Stromal cell of bone marrow (primary cell): ENCODE data around the gene CYTH1.

Experiments used
- DNase-seq: peaks from one replicate; pipeline ENCODE4 v3.0.0-alpha.2; 2012; ENCODE audit warnings: low read depth

CYTH1 gene

DNA sequence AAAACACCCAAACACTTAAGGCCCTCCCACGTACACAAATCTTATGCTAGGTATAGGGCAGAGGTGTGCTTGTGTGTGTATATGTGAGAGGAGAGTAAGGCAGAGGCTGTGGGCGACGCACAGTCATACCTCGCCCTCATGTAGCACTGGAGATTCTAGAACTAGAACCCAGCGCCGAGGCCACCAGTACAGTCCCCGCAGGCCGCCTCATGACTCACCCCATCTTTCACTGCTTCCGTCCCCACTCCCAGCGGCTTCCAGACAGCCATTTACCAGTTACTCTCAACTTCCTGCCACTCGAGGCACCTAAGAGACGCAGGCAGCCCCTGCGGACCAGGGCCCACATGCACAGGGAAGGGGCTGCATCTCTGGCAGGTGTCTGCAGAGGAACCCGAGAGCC, 23.2 kb upstream of the CYTH1 start:
- no peak for DNase-seq

DNA sequence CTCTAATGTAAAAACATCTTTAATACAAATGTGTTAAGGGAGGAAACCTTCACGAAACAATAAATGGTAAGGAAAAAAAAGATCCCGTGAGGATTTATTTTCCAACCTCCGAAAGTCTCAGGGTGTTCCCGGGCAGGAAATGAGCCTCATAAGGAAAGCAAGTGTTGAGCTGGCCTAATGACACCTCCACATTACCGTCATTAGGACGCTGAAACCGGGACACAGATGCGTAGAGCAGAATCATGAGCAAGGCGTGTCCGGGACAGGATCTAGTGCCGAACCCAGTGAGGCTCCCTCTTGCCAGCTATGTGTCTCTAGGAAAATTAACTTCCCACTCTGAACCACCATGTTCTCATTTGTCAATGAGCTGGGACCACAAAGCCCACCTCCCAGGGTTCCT, 22.7 kb upstream of the CYTH1 start:
- no peak for DNase-seq

DNA sequence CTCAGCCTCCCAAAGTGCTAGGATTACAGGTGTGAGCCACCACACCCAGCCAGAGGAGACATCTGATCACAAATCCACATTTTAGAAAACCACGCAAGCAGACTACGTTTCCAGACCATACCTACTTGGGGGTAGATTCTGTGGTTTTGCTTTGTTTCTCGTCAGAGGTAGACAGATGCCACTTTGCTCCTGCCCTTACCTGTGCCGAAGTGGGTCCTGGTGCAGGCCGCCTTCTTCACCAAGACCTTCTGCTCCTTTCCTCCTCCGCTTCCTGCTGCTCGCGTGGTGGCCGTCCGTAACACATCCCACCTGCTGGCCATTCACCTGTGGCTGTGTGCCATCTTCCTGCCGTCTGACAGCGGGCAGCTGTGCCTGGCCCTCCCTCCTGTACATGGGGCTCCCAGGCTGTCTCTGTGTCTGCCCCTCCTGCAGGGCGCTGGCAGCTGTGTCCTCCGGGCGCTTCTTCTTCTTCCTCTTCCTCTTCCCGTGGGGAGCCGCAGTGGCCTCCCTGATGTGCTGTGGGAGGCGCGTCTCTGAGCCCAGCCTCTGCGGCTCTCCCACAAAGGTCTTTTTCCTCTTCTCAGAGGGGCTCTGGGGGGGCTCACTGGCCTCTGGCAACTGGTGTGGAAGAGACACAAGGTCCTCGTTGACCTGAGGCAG, 21.2 kb upstream of the CYTH1 start:
- no peak for DNase-seq

DNA sequence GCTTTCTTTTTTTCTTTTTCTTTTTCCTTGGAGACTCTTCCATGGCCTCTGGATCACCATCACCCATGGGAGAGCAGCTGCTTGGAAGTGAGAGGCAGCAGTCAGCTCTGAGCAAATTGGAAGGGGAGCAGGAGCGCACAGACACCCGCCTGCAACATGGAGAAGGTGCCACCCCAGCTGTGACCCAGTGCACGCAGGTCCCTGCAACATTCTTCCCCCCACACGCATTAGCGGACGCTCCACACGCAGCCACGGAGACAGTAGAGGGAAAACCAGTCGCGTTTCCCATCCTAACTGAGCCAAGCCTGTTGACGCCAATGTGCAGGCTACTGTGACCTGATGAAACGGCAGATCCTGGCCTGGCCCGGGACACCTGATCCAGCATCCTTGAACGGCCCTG, 20.4 kb upstream of the CYTH1 start:
- DNase-seq = no peak

DNA sequence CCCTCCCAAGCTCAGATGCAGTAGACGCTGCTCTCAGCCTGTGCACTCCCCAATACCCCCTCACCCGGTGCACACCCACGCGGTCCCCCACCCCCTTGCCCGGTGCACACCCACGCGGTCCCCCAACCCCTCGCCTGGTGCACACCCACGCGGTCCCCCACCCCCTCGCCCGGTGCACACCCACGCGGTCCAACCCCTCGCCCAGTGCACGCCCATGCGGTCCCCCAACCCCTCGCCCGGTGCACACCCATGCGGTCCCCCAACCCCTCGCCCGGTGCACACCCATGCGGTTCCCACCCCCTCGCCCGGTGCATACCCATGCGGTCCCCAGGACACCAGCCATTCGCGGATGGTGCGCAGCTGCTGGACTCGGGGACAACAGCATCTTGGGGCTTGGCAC, 19.9 kb upstream of the CYTH1 start:
- DNase-seq = no peak

DNA sequence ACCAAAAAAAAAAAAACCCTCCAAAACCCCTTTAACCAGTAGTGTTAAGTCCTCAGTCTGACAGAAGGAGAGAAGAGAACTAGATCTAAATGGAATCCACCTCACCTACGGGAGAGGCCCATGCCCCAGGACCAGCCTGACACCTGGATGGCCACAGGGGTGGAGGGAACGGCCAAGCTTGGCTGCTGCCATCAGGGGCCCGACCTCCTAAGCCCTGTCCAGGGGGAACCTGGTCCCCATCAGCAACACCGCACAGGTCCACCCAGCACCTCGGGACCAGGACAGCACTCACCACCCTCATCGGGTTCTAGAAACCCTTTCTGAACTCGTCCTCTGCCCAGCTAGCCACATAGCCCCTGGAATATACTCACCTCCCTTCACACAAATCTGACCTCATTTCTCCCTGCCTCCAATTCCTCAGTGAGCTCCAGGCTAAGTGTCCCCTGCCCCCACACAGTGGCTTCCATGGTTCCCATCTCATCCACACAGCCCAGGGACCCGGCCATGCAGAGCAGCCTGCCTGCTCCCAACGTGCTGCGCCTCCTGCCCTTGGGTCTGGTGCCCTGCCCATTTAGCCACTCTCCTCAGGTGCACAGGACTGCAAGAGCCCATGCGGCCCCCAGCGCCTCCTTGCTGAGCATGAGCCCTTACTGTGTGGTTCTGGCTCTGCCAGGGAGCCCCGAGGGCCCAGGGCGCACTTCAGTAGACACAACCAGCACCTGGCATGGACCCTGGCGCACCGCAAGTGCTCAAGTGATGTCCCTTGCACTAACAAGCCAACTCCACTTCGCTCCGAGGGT, 18.3 kb upstream of the CYTH1 start:
- DNase-seq = no peak

DNA sequence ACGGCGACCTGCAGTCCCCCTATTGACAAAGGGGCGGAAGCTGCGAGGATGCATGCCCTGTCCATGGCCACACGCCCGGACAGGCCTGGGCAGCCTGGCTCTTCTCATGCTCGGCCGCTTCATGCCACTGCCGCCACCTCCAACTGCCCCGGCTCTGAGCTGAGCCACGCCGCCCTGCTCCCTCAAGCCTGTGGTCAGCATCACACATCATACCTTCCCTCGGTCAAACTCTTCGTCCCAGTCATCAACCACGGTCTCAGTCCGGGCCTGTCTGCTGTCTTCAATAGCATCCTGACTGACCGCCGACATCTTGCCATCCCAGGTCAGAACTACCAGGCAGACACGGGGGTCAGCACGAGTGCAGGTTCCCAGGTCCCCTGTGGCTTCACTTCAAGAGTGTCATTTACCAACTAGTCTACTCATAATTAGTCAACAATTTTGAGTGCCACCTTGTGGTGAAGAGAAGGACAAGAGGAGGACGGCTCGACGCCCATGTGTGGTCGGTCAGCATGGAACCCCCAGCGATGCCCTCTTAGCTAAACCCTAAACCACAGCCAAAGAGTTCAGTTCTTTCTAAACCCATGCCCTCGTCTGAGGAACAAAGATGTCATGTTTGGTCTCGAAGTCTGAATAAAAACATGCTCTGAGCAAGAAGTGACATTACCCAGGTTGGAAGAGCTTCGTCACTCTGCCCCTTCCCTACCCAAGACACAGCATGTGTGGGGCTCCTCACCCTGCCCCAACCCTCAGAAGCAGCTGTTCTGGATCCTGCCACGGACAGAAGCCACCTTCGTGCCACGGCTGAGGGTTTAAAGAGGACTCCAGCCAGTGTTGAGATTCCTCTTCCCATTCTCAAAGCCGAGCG, 16.9 kb upstream of the CYTH1 start:
- no peak for DNase-seq

DNA sequence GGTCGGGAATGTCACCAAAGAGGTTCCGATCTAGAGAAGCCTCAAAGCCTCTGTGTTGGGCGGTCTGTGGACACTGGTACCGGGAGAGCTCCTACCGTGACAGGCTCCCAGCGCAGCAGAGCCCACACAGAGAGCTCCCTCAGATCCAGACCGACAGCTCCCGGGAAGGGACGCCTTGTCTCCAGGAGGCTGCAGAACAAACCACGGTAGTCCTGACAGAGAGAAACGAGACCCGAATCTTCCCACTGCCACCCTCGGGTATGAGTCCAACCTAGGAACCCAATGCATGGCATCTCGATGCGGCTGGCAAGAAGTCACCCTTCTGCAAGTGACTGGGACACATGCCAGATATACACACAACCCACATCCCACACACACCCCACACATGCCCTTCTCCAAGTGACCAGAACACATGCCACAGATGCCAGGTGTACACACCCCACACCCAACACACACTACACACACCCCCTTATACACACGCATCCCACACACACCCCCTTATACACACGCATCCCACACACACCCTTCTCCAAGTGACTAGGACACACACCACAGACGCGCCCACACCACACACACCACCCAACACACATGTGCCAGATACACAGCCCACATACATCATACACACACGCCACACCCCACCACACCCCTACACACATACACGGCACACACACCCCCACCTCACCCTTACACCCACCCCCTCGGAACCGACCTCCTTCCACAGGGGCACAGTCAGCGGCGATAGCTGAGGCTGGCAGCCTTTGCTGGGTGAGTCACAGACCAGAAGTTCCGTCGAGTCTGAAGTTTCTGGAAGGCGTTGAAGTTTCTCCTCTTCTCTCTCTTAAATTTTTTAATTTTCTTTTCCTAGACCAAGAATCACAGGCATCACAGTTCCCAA, 15.9 kb upstream of the CYTH1 start:
- DNase-seq = no peak

DNA sequence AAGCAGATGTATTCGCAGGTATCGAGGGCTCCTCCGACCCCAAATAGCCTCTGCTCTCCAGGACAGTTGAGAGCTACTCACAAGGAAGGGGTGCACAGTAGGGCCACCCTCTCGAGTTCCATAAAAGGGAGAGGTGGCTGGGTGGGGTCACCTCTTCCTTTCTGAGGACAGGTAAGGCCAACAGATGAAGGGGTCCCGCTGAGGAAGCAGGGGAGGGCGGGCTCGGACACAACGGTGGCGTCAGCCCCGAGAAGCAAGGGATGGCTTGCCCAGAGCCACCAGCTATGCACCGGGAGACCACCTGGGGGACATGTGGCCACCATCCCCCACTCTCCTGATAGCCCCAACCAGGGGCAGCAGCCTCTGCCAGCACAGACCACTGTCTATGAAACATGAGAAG, 15.1 kb upstream of the CYTH1 start:
- no peak for DNase-seq

DNA sequence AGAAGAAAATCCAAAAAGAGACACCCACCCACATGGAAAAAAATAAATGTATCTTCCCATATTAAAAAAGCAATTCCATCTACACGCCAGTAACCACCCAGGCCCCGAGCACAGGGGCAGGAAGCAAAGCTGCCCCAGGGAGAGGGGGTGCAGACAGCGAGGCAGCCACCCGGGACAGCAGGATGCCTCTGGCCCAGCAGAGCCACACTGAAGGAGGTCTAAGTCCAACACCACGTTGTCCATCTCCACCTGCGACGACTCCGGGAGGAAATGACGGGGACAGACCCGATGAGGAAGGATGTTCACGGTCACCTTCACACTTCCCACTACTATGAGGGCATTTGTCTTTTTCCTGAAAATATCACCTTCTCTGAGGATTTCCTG, 14.4 kb upstream of the CYTH1 start:
- no peak for DNase-seq

DNA sequence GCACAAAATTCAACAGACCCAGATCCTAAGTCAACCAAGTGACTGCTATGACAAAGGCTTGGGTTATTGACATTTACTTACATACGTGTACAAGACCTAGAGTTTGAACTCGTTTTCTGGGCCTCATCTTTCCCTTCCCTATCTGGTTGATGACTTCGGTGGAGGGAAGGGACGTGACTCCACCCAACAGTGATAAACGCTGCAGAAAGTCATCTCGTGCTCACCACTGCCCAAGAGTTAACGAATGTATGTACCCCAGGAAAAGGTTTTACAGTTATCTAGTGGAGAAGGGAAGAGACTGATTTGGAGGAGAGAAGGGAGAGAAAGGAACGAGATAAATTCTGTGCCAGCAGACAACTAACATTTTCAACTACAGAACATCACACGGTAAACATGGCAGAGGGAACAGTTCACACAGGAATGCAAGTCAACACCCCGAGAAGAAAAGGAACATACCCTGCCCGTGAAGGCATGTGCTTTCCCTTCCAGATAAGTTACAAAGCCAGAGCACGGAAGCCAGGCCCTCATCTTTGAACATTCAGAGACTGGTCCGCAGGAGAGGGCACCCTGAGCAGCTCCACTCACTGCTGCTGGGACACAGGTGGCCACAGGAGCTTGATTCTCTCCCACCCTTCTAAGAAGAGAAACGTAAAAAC, 13.9 kb upstream of the CYTH1 start:
- no peak for DNase-seq

DNA sequence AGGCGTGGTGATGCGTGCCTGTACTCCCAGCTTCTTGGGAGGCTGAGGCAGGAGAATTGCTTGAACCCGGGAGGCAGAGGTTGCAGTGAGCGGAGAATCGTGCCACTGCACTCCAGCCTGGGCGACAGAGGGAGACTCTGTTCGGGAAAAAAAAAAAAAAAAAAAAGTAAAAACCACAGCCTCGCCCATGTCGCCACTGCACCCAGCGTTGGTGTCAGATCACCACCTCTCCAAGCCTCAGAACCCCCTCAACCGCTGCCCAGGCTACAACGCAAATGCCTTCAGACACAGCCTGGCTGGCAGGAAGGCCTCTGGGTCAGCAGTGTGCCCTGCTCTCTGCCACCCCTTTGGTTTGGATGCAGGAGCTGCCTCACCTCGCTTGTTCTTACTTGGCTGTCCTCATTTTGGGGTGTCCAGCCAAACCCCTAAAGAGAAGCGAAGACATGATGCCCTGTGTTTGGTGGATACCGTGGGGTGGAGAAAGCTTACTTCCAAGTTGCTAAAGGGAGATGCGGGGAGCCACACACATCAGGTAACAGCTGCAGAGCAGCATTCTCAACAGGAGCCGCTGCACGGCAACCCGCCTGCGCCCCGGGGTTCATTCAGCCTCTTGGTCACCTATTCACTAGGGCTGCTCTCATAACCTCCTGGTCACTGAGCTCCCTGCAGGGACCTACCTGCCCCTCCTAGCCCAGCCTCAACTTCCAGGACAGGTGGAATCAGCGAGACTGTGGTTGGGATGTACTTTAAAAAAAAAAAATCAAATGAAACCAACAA, 13.0 kb upstream of the CYTH1 start:
- no peak for DNase-seq

DNA sequence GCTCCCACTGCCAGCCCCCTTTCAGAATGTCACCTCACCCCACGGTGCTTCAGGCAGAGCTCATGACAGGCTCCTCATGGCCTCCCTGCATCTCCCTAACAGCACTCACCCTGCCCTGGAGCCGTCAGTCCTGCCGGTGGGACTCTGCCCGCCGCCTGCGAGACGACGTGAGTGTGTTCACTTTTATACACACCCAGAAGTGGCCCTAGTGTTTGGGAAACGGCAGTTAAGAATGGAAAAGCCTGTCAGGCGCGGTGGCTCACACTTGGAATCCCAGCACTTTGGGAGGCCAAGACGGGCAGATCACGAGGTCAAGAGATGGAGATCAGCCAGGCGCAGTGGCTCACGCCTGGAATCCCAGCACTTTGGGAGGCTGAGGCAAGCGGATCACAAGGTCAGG, 12.3 kb upstream of the CYTH1 start:
- no peak for DNase-seq

DNA sequence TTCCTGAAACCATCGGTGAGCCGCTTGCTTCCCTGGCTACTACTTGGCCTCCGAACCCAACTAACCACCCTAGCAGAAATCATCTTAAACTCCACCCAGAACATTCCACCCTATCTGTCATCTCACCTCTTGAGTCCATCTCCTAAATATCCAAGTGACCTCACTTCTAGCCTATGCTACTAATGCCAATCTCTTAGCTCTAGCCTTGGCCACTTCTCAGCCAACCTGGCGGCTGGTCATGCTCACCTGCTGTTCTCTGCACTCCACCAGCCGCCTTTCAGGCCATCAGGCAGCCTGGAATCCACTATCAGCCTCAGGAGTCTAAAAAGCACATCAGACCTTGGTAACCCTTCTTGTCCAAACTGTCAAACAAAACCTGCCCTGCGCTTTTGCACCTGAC, 11.9 kb upstream of the CYTH1 start:
- DNase-seq = no peak

DNA sequence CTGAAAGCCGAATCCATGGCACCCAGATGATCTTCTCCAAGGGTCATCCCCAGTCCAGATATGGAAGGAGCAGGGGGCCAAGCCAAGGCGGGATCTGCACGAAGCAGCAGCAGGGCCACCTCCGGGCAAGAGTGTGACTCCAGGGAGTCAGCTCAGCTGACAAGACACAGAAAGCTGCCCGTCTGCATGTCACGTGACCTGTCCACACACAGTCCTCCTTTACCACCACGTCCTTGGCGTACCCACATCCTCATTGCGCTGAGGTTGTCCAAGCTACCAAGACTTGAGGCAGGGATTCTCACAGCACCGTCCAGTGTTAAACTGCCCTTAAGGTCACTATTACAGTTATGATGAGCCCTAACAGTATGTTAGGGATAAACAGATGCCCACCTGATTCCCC, 11.3 kb upstream of the CYTH1 start:
- no peak for DNase-seq

DNA sequence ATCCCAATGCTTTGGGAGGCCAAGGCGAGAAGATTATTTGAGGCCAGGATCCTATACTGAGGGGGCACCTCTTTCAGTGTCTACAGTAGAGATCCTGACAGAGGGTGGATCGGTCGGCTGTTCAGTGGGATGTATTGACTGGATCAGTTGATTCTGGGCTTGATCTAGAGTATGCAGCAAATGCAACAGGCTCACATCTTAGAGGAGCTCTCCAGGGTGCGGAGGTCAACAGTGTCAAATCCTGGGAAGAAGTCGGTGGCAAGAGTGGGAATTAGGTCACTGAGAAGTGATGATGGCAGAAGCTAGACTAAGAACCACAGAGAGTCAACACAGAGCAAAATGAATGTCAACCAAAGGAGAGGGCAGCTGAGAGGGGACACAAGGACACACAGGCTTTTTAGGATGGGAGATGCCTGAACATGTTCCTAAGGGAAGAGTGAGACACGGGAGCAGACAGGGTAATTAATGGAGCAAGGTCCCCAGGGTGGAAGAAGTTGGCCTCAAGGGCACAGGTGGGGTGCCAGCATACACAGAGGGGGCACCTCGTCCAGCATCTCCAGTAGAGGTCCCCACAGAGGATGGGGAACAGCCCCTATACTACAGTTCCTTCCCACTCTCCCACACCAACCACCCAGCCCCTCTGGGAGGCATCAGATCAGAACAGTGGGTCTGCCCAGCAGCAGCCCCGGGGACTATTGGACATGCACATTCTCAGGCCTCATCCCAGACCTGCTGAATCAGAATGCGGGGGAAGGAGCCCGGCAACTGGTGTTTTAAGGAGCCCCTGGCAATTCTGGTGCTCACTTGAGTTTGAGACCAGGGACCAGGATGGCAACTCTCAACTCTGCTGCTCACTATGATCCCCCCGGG, 10.0 kb upstream of the CYTH1 start:
- no peak for DNase-seq

DNA sequence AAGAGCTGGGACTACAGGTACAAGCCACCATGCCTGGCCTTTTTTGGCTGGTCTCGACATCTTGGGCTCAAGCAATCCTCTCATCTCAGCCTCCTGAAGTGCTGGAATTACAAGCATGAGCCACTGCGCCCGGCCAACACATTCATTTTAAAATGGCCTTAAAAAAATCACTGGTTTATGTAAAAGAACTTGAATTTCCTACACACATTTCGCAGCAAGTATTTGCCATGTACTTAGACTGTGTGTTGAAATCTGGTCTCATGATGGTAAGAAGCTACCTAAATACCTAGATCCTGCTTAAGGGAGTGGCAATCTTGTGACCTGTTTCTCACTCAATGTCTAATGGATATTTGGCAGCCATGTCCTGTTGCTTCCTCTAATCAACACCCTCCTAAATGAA, 8.5 kb upstream of the CYTH1 start:
- DNase-seq = no peak

DNA sequence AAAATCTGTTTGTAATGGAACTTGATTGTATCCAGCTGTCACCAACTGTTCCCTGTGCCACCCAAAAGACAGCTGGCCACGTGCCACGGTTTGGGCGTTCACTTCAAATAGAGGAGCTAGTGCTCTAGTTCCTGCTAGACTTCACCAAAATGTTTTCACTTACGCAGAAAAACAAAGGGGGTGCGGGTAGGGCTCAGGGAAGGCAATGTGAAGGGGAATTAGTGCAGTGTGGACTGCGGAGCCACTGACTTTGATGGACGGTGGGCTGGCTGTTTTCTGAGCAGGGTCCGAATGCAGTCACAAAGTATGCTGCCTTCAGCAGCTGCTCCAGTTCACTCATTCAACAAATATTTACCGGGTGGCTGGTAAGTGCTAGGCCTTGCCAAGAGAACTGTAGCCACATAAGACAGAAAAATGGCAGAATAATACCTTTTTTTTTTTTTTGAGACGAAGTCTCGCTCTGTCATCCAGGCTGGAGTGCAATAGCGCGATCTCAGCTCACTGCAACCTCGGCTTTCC, 7.6 kb upstream of the CYTH1 start:
- no peak for DNase-seq

DNA sequence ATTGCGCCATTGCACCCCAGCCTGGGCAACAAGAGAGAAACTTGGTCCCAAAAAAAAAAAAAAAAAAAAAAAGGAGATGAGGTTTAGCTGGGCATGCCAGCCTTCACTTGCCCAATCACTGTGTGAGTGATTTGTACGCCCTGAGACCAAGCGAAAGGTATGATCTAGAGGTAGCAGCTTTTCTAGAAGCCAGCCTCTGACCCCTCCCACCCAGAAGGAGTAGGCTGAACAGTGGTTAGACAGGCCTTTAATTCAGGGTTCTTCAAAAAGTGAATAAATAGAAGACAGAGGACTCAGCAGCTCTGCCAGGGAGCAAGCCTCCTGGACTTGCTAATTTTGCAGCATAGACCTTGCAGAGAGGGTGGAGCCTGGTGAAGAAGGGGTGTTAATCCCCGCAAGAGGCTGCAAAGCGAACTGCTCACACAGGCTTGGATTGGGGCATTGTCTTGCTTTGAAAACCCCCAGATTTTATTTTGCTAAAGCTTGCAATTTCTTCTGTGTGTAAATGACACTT, 7.1 kb upstream of the CYTH1 start:
- no peak for DNase-seq
